Measurements from ENCODE around the gene CAPNS1.

Gene CAPNS1

GRCh38 chr19:36153126-36153525, 13.3 kb downstream of the CAPNS1 start:
- no peaks in the 10 kb centered on the region for H3K4me1 ChIP-seq (ENCODE audit: control insufficient read depth, low read length)
- no peak overlapping the region for H3K4me2 ChIP-seq (ENCODE audit: low read length)
- H3K36me3 ChIP-seq (ENCODE audit: control insufficient read depth, low read length) = peaks cover 19% of the 10 kb centered on the region
- H3K79me2 ChIP-seq (ENCODE audit: control insufficient read depth, low read length) = no peaks in the 10 kb centered on the region
- H3K9me3 ChIP-seq (ENCODE audit: control insufficient read depth, insufficient read depth, low read length) = no peaks in the 10 kb centered on the region
- no peaks in the 10 kb centered on the region for H3K27me3 ChIP-seq (ENCODE audit: control insufficient read depth, low read length)
- no peak for TF ChIP-seq EZH2phosphoT487 (IDR thresholded peaks at IDR 0.05; ENCODE audit: borderline replicate concordance, low read length)
- TF ChIP-seq, protein P1, sequence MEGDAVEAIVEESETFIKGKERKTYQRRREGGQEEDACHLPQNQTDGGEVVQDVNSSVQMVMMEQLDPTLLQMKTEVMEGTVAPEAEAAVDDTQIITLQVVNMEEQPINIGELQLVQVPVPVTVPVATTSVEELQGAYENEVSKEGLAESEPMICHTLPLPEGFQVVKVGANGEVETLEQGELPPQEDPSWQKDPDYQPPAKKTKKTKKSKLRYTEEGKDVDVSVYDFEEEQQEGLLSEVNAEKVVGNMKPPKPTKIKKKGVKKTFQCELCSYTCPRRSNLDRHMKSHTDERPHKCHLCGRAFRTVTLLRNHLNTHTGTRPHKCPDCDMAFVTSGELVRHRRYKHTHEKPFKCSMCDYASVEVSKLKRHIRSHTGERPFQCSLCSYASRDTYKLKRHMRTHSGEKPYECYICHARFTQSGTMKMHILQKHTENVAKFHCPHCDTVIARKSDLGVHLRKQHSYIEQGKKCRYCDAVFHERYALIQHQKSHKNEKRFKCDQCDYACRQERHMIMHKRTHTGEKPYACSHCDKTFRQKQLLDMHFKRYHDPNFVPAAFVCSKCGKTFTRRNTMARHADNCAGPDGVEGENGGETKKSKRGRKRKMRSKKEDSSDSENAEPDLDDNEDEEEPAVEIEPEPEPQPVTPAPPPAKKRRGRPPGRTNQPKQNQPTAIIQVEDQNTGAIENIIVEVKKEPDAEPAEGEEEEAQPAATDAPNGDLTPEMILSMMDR (IDR thresholded peaks at IDR 0.05; ENCODE audit: low read depth, low read length, poor library complexity, severe bottlenecking) = no peak
- no peak overlapping the region for H3K4me3 ChIP-seq (ENCODE audit: low read length)
- H3F3A ChIP-seq (ENCODE audit: control insufficient read depth, insufficient read depth) = no peaks in the 10 kb centered on the region
- H4K20me1 ChIP-seq (ENCODE audit: control insufficient read depth, insufficient read depth, low read depth, low read length) = no peaks in the 10 kb centered on the region
- no peak overlapping the region for H3K27ac ChIP-seq (ENCODE audit: low read depth, low read length)
- no peaks in the 10 kb centered on the region for H3K9me2 ChIP-seq (replicated peaks; ENCODE audit: control insufficient read depth, low read length)

GRCh38 chr19:36160821-36161596, 21.1 kb downstream of the CAPNS1 start:
- H4K20me1 ChIP-seq (ENCODE audit: control insufficient read depth, insufficient read depth, low read depth, low read length) = no peaks in the 10 kb centered on the region
- no peaks in the 10 kb centered on the region for H3K4me1 ChIP-seq (ENCODE audit: control insufficient read depth, low read length)
- H3K9me3 ChIP-seq (ENCODE audit: control insufficient read depth, insufficient read depth, low read length) = no peaks in the 10 kb centered on the region
- H3K4me3 ChIP-seq (ENCODE audit: low read length) = no peak overlapping the region
- H3K27ac ChIP-seq (ENCODE audit: low read depth, low read length) = no peak overlapping the region
- H3F3A ChIP-seq (ENCODE audit: control insufficient read depth, insufficient read depth) = no peaks in the 10 kb centered on the region
- no peaks in the 10 kb centered on the region for H3K9me2 ChIP-seq (replicated peaks; ENCODE audit: control insufficient read depth, low read length)
- TF ChIP-seq, protein P1 (IDR thresholded peaks at IDR 0.05; ENCODE audit: low read depth, low read length, poor library complexity, severe bottlenecking) = no peak
- TF ChIP-seq EZH2phosphoT487 (IDR thresholded peaks at IDR 0.05; ENCODE audit: borderline replicate concordance, low read length) = no peak
- H3K27me3 ChIP-seq (ENCODE audit: control insufficient read depth, low read length) = no peaks in the 10 kb centered on the region
- no peak overlapping the region for H3K4me2 ChIP-seq (ENCODE audit: low read length)
- H3K36me3 ChIP-seq (ENCODE audit: control insufficient read depth, low read length) = no peaks in the 10 kb centered on the region
- no peaks in the 10 kb centered on the region for H3K79me2 ChIP-seq (ENCODE audit: control insufficient read depth, low read length)

DNA sequence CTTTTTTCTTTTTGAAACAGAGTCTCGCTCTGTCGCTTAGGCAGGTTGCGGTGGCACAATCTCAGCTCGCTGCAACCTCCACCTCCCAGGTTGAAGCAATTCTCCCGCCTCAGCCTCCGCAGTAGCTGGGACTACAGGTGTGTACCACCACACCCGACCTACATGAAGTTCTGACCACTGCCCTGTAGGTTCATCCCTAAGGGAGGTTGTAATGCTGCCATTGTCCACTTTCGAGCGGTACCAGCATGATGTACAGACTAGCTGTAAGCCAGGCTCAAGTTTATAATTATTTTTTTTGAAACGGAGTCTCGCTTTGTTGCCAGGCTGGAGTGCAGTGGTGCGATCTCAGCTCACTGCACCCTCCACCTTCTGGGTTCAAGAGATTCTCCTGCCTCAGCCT, 23.9 kb downstream of the CAPNS1 start:
- H3K9me3 ChIP-seq (ENCODE audit: control insufficient read depth, insufficient read depth, low read length) = no peaks in the 10 kb centered on the region
- TF ChIP-seq, protein P1 (IDR thresholded peaks at IDR 0.05; ENCODE audit: low read depth, low read length, poor library complexity, severe bottlenecking) = no peak
- TF ChIP-seq EZH2phosphoT487 (IDR thresholded peaks at IDR 0.05; ENCODE audit: borderline replicate concordance, low read length) = no peak
- no peaks in the 10 kb centered on the region for H3K9me2 ChIP-seq (replicated peaks; ENCODE audit: control insufficient read depth, low read length)
- H3K36me3 ChIP-seq (ENCODE audit: control insufficient read depth, low read length) = no peaks in the 10 kb centered on the region
- no peak overlapping the region for H3K4me2 ChIP-seq (ENCODE audit: low read length)
- no peaks in the 10 kb centered on the region for H3K79me2 ChIP-seq (ENCODE audit: control insufficient read depth, low read length)
- H3K27ac ChIP-seq (ENCODE audit: low read depth, low read length) = no peak overlapping the region
- no peak overlapping the region for H3K4me3 ChIP-seq (ENCODE audit: low read length)
- H3K4me1 ChIP-seq (ENCODE audit: control insufficient read depth, low read length) = no peaks in the 10 kb centered on the region
- H3K27me3 ChIP-seq (ENCODE audit: control insufficient read depth, low read length) = no peaks in the 10 kb centered on the region
- H3F3A ChIP-seq (ENCODE audit: control insufficient read depth, insufficient read depth) = no peaks in the 10 kb centered on the region
- H4K20me1 ChIP-seq (ENCODE audit: control insufficient read depth, insufficient read depth, low read depth, low read length) = no peaks in the 10 kb centered on the region

Measured in DOHH2 (cell line).